Breast epithelium (tissue), 4 donors: ENCODE data around the gene NRG3. TPM values are rescaled to one million over a fixed set of nuclear protein-coding genes. Genes with fewer than 3 reads are reported as not detected.

Source experiments
- DNase-seq, 2 donors: peaks; one replicate each; pipeline ENCODE4 v3.0.0-alpha.2; 2019; ENCODE audit warnings: low spot score in 2 of 2
- H3K27ac ChIP-seq, 2 donors: fragments of 200-600 bp; sonication (generic) in 1 of 2; one replicate each; pipeline ENCODE4 v1.5.1; 2016 to 2019; ENCODE audit warnings: mild to moderate bottlenecking in 1 of 2
- H3K27me3 ChIP-seq, 2 donors: fragments of 200-600 bp; sonication (generic) in 1 of 2; one replicate each; pipeline versions ENCODE4 v1.5.1 to v1.6.0; 2017 to 2019; ENCODE audit warnings: control low read depth in 1 of 2, mild to moderate bottlenecking in 1 of 2
- H3K36me3 ChIP-seq: fragments of 200-600 bp; one replicate; pipeline ENCODE4 v1.5.1; 2019
- H3K4me1 ChIP-seq, 2 donors: fragments of 200-600 bp; sonication (generic); one replicate each; pipeline ENCODE4 v1.5.1; 2016 to 2019; ENCODE audit warnings: control low read depth in 1 of 2
- H3K4me3 ChIP-seq, 3 donors: fragments of 200-600 bp; sonication (generic); 1 replicate in 2 of 3; 2 replicates in 1 of 3; pipeline ENCODE4 v1.5.1; 2016 to 2019; ENCODE audit warnings: mild to moderate bottlenecking in 3 of 3, moderate library complexity in 2 of 3
- H3K9me3 ChIP-seq, 2 donors: fragments of 200-600 bp; sonication (generic) in 1 of 2; one replicate each; pipeline ENCODE4 v1.5.1; 2016 to 2019; ENCODE audit warnings: control low read depth in 1 of 2
- CTCF ChIP-seq, 3 donors: fragments of 450-650 bp; IDR thresholded peaks; one replicate each; pipeline ENCODE4 v1.5.1; 2016 to 2017; ENCODE audit warnings: antibody characterized with exemption in 3 of 3, mild to moderate bottlenecking in 3 of 3, moderate library complexity in 3 of 3
- POLR2A ChIP-seq: fragments of 450-650 bp; IDR thresholded peaks from one replicate; pipeline ENCODE4 v1.6.1; 2016; ENCODE audit warnings: antibody characterized with exemption, mild to moderate bottlenecking, moderate library complexity
- POLR2AphosphoS5 ChIP-seq, 3 donors: sonication (generic); formaldehyde crosslinking; IDR thresholded peaks; one replicate each; pipeline ENCODE4 v1.6.1; 2017; ENCODE audit warnings: antibody characterized with exemption in 3 of 3
- intact Hi-C: fragments of 100-400 bp; cut with DNase I; formaldehyde crosslinking; loops from one replicate; pipeline ENCODE4 v1.15.1; 2023; ENCODE audit warnings: low total_unique reads
- total RNA-seq, 3 donors: library from RNA; depleted of rRNA; stranded (reverse); fragments of >200 nt; gene quantifications; one replicate each; pipeline ENCODE4 v1.1.0, GENCODE V29; 2016

Gene NRG3
- total RNA-seq, 3 donors from 2014 or later, result 0.16 to 0.88 (median 0.33) TPM

GRCh38 chr10:82628373-82628772 is 753.4 kb downstream of the NRG3 start:
- Histone ChIP-seq H3K4me1 (no peaks in the 10 kb centered on the region), H3K27me3 (no peaks in the 10 kb centered on the region), H3K4me3 (no peak overlapping the region), H3K9me3 (no peaks in the 10 kb centered on the region), H3K27ac (no peak overlapping the region), H3K36me3 (no peaks in the 10 kb centered on the region)
- DNase-seq, result no peak
- no peak for TF ChIP-seq POLR2A
- TF ChIP-seq POLR2AphosphoS5 (IDR thresholded peaks at IDR 0.05), result no peak
- no peak for TF ChIP-seq CTCF (IDR thresholded peaks at IDR 0.05)
- intact Hi-C loops, result no loop called here

- no peaks in the 10 kb centered on the region for H3K27me3 ChIP-seq
- H3K27ac ChIP-seq, result no peak overlapping the region
- TF ChIP-seq POLR2AphosphoS5 (IDR thresholded peaks at IDR 0.05), result no peak
- no peaks in the 10 kb centered on the region for H3K4me1 ChIP-seq
- no peaks in the 10 kb centered on the region for H3K9me3 ChIP-seq
- no peak overlapping the region for H3K4me3 ChIP-seq
- intact Hi-C loops, result no loop called here
- DNase-seq, result no peak
- H3K36me3 ChIP-seq, result no peaks in the 10 kb centered on the region
Observed at GRCh38 chr10:82643076-82643475, 768.1 kb downstream of the NRG3 start.

GRCh38 chr10:82643601-82644000 is 768.6 kb downstream of the NRG3 start:
- Histone ChIP-seq H3K27ac (no peak overlapping the region), H3K36me3 (no peaks in the 10 kb centered on the region), H3K4me1 (no peaks in the 10 kb centered on the region), H3K4me3 (no peak overlapping the region), H3K9me3 (no peaks in the 10 kb centered on the region), H3K27me3 (no peaks in the 10 kb centered on the region)
- no peak for DNase-seq
- intact Hi-C loops, result no loop called here
- no peak for TF ChIP-seq POLR2AphosphoS5 (IDR thresholded peaks at IDR 0.05)
- no peak for TF ChIP-seq POLR2A

GRCh38 chr10:82645221-82645620 is 770.2 kb downstream of the NRG3 start:
- no peaks in the 10 kb centered on the region for H3K36me3 ChIP-seq
- TF ChIP-seq POLR2A (no peak), CTCF (IDR thresholded peaks at IDR 0.05) (no peak), POLR2AphosphoS5 (IDR thresholded peaks at IDR 0.05) (no peak)
- H3K4me1 ChIP-seq, result no peaks in the 10 kb centered on the region
- H3K4me3 ChIP-seq, result no peak overlapping the region
- no peak overlapping the region for H3K27ac ChIP-seq
- intact Hi-C loops, result no loop called here
- no peaks in the 10 kb centered on the region for H3K9me3 ChIP-seq
- no peak for DNase-seq
- H3K27me3 ChIP-seq, result no peaks in the 10 kb centered on the region

GRCh38 chr10:82653244-82654155 is 778.5 kb downstream of the NRG3 start:
- H3K9me3 ChIP-seq, result peaks cover 0 to 7% of the 10 kb centered on the region in 2 donors
- H3K27ac ChIP-seq, result no peak overlapping the region
- H3K4me1 ChIP-seq, result no peaks in the 10 kb centered on the region
- H3K36me3 ChIP-seq, result no peaks in the 10 kb centered on the region
- H3K4me3 ChIP-seq, result no peak overlapping the region
- no peaks in the 10 kb centered on the region for H3K27me3 ChIP-seq
- intact Hi-C loops, result no loop called here
- no peak for DNase-seq
- TF ChIP-seq POLR2AphosphoS5 (IDR thresholded peaks at IDR 0.05) (no peak), POLR2A (no peak), CTCF (IDR thresholded peaks at IDR 0.05) (no peak)

GRCh38 chr10:82660205-82660604 is 785.2 kb downstream of the NRG3 start:
- no peak overlapping the region for H3K27ac ChIP-seq
- H3K4me3 ChIP-seq, result no peak overlapping the region
- no peak for DNase-seq
- no peak for TF ChIP-seq POLR2A
- no peak for TF ChIP-seq CTCF (IDR thresholded peaks at IDR 0.05)
- TF ChIP-seq POLR2AphosphoS5 (IDR thresholded peaks at IDR 0.05), result no peak
- H3K9me3 ChIP-seq, result no peaks in the 10 kb centered on the region
- no peaks in the 10 kb centered on the region for H3K27me3 ChIP-seq
- H3K4me1 ChIP-seq, result no peaks in the 10 kb centered on the region
- intact Hi-C loops, result no loop called here
- no peaks in the 10 kb centered on the region for H3K36me3 ChIP-seq
